Measurements from ENCODE around the gene OBSCN.
A peak's percentile ranks its signal among the peaks of the same experiment; 100 is the strongest.

Gene OBSCN

DNA sequence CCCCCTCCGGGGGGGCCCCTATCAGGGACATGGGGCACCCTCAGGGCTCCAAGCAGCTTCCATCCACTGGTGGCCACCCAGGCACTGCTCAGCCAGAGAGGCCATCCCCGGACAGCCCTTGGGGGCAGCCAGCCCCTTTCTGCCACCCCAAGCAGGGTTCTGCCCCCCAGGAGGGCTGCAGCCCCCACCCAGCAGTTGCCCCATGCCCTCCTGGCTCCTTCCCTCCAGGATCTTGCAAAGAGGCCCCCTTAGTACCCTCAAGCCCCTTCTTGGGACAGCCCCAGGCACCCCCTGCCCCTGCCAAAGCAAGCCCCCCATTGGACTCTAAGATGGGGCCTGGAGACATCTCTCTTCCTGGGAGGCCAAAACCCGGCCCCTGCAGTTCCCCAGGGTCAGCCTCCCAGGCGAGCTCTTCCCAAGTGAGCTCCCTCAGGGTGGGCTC, 163.9 kb downstream of the OBSCN start:
- DNase-seq = no peak

DNA sequence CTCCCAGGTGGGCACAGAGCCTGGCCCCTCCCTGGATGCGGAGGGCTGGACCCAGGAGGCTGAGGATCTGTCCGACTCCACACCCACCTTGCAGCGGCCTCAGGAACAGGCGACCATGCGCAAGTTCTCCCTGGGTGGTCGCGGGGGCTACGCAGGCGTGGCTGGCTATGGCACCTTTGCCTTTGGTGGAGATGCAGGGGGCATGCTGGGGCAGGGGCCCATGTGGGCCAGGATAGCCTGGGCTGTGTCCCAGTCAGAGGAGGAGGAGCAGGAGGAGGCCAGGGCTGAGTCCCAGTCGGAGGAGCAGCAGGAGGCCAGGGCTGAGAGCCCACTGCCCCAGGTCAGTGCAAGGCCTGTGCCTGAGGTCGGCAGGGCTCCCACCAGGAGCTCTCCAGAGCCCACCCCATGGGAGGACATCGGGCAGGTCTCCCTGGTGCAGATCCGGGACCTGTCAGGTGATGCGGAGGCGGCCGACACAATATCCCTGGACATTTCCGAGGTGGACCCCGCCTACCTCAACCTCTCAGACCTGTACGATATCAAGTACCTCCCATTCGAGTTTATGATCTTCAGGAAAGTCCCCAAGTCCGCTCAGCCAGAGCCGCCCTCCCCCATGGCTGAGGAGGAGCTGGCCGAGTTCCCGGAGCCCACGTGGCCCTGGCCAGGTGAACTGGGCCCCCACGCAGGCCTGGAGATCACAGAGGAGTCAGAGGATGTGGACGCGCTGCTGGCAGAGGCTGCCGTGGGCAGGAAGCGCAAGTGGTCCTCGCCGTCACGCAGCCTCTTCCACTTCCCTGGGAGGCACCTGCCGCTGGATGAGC, 164.5 kb downstream of the OBSCN start:
- no peak for DNase-seq

- no peak for DNase-seq
Observed at GRCh38 chr1:228373004-228373680, 165.3 kb downstream of the OBSCN start.

DNA sequence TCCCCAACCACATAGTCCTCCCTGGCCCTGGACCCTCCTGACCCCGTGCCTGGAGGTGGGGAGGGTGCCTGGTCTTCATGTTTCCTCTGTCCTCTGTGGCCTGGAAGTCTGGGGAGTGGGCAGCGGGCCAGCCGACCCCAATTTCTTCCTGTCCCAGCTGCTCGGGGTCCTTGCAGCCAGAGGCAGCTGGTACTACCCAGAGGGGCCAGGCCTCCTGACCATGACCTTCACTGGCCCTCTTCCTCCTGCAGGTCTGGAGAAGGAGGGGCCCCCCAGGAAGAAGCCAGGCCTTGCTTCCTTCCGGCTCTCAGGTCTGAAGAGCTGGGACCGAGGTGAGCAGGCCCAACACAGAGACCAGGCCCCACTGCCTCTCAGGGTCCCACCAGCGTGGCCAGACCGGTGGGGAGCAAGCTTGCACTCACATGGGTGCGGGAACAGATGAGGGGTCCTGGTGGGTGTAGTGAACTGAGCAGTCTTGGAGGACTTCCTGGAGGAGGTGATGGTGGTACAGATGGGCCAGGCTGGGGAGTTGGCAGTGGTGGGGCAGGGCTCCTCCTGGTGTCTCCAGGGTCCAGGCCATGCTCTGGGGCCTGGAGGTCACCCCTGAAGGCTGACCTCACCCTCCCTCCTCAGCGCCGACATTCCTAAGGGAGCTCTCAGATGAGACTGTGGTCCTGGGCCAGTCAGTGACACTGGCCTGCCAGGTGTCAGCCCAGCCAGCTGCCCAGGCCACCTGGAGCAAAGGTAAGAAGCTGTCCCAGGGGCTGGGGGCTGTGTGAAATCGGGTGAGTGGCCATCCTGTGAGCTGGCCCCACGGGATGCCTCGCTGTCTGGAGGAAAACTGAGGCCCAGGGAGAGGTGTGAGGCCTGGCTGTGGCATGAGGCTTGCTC, 166.1 kb downstream of the OBSCN start:
- DNase-seq = no peak

DNA sequence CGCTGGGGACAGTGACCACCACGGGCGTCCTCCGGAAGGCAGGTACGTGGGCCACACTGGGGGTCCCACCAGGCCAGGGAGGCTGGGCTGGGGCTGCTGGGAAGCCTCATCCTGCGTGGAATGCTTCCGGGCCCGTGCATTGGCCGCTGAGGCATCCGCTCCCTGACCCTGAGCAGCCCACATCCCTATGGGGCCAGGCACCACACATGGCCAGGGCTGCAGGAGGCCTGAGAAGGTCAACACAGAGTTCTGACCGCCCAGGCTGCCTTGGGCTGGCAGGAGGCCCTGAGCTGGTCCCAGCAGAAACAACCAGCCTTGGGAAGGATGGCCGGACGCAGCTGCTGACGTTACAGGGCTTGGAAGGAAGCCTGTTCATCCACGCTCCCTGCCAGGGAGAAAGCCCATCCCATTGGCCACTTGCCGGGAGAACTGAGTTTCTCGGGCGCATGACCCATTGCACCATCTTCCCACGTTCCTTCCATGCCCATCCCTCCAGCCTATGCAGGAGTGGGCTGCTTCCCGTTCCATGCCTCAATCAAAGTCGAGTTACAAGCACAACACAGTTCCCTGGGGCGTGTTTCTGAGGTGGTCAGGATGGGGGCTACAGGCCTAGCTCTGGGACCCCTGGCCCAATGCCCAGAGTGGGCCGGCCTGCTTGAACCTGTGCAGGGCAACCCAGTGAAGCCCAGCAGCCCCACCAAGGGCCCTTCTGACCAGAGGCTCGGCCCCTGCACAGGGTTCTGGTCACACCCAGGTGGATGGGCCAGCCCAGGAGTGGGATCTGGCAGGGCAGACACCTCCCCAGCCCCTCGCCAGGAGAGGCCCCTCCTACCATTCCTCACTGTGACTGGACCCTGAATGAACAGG, 167.1 kb downstream of the OBSCN start:
- no peak for DNase-seq

GRCh38 chr1:228375578-228376261, 167.9 kb downstream of the OBSCN start:
- DNase-seq = no peak

DNA sequence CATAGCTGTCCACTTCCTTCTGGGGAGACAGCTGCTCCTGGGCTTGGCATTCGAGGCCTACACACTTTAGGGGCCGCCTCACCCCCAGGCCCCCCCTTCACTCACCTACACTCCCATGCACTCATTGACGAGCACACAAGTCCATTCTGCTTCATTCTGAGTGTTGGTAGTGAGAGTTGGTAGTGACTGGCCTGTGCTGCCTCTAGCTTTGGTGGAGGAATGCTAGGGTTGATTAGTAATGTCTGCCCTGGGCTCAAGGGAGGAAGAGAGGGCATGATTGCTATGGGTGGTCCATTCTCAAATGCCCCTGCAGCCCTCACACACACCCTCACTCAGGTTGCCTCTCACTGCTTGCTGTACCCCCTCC, 168.4 kb downstream of the OBSCN start:
- no peak for DNase-seq

DNA sequence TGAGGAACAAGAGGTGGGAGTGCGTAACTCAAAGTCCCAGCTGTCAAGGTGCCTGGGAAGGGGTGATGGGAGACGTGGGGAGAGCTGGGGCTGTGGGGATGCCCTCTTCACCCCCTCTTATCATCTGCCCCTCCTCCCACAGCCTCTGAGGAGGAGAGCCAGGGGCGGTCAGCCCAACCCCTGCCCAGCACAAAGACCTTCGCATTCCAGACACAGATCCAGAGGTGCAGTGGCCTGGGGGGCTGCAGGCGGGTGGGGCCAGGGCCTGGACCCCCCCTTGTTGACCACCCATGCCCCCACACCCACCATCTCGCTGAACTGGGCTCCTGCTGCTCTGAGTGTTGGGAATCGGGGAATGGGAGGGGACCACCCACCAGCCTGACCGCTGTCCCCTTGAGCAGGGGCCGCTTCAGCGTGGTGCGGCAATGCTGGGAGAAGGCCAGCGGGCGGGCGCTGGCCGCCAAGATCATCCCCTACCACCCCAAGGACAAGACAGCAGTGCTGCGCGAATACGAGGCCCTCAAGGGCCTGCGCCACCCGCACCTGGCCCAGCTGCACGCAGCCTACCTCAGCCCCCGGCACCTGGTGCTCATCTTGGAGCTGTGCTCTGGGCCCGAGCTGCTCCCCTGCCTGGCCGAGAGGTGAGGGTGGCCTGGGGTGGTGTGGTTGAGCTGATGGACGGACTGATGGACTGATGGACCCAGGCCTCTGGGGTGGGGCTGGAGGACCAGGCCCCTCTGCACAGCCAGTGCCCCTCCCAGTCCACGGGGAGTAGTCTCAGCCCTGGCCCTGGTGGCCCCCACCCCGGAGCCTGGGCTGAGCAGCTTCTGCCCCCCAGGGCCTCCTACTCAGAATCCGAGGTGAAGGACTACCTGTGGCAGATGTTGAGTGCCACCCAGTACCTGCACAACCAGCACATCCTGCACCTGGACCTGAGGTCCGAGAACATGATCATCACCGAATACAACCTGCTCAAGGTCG, 169.1 kb downstream of the OBSCN start:
- no peak for DNase-seq

- no peak for DNase-seq
Observed at GRCh38 chr1:228377664-228378089, 169.8 kb downstream of the OBSCN start.

GRCh38 chr1:228378090-228378872, 170.4 kb downstream of the OBSCN start:
- peak; percentile 68 for DNase-seq

DNA sequence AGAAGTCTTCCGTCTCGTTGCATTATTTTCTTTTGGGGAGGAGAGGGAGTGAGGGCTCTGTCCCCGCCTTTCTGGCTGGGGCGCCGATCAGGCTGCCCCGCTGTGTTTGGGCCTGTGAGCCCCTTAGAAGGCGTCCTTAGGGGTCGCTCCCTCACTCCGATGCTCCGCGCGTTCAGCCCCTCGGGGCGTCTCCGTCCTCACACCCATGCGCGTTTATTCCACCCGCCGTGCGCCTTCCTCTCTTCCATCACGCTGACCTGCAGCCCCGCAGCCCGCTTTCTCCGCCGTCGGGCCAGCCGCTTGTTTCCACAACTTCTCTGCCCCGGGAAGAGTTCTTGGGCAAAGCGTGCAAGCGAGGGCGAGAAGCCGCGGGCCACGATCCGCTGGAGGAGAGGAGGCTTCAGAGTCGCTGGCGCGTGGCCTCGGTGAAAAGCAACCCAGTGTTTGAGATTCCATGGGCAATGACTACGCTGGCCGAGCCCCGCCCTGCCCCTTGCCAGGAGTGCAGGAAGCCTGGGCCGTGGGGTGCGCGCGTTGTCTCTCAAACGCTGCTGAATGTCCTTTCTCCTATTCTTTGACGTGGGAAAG, 171.1 kb downstream of the OBSCN start:
- no peak for DNase-seq

GRCh38 chr1:228379666-228380065, 171.8 kb downstream of the OBSCN start:
- DNase-seq = no peak

DNA sequence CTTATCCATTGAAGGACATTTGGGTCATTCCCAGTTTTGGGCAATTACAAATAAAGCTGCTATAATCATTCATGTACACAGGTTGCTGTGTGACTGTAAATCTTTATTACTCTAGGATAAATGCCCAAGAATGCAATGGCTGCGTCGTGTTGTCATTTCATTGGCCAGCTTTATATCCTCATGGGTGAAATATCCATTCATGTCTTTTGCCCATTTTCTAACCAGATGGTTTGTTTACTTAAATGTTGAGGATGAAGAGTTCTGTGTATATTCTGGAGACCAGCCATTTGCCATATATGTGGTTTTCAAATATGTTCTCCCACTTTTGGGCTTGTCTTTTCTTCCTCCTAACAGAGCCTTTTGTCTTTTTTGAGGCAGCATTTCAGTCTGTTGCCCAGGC, 173.5 kb downstream of the OBSCN start:
- no peak for DNase-seq

DNA sequence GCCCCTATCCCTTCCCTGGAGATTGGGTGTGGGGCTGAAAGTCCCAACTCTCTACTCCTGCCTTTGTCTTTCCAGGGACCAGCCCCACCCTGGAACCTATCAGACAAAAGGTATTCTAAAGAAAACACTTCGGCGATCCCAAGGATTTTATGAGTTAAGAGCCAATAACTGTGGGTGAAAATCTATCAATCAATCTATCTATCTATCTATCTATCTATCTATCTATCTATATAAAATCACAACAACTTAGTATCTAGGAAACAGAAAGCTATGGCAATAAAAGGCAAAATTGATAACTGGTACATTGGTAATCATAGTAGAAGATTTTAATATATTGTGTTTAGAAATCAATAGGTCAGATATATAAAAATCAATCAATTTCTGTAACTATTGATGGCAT, 175.9 kb downstream of the OBSCN start:
- no peak for DNase-seq

GRCh38 chr1:228385232-228385631, 177.4 kb downstream of the OBSCN start:
- no peak for DNase-seq

DNA sequence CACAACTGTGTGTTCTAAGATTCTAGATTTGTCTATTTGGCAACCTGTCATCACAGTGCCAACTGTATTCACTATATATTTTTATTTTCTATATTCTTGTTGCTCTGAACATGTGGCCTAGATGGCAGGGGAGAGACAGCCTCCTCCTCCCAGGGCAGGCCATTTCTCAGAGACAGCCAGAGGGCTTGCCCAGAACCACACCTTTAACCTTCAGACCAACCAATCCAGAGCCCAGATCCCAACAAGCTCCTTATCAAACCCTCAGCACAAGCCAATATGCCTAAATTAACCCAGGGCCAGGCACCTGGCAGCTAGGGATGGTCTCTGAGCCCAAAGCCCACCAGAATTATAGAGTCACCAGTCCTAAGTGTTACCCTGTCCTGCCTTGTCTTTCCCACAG, 179.5 kb downstream of the OBSCN start:
- DNase-seq = no peak

DNA sequence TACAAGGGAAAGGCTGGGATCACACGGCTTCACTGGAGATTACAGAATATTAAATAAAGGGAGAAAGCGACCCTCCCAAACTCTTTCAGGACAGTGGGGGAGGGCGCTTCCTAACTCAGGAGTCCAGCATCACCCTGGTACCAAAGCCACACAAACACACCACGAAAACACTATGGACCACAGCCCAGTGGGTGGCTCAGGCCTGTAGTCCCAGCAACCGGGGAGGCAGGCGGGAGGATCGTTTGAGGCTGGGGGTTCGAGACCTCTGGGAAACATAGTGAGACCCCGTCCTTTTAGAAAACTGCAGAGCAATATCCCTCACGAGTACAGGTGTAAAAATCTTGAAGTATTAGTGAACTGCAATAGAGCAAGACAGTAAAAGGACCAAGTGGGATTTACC, 182.8 kb downstream of the OBSCN start:
- no peak for DNase-seq

DNA sequence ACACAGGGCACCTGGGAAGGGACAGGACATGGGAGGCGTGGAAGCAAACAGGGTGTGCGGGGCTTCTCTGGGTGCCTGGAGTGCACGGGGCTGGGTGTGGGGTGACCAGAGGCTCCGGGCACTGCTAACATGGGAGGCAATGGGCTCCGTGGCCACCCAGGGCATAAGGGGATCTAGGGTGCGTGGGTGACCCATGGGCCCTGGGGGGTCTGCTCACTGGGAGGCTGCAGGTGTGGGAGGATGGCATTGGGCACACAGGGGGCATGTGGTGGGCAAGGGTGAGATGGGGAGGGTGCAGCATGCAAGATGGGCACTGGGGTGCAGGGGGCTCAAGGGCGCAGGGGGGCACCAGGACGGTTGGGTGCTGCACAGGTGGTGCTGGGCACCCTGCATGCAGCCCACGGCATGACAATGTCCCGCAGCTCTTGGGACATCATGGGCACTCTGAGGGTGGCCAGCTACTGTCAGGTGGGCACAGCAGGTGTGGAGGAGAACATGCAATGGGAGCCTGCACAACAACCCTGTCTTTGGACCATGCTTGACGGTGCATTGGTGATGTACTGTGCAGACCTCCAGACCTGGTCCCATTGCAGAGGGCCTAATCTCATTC, 183.7 kb downstream of the OBSCN start:
- no peak for DNase-seq

Data from CD4-positive, alpha-beta T cell treated with Interleukin-21 for 1 hour (primary cell).